IMR-90 (cell line): ENCODE data around the gene PIK3CB. TPM values are rescaled to one million over a fixed set of nuclear protein-coding genes. Genes with fewer than 3 reads are reported as not detected.
"Not testable (repeated sequence)": the region's sequence is repeated elsewhere in the genome, so short reads cannot be mapped to it uniquely, and the experiment has no call there.

Source experiments
- ATAC-seq: fragments of 200-7000 bp; cut with Tn5 transposase; 2 replicates; pipeline ENCODE4 v1.9.1; 2020; ENCODE audit warnings: low read depth, mild to moderate bottlenecking, moderate library complexity
- BruUV-seq: library from RNA; stranded (reverse); fragments of 400-500 nt; replicated peaks from 2 replicates; lab custom pipeline; 2021; lab: Mats Ljungman, UMichigan
- CTCF ChIA-PET: fragments of 300-600 bp; formaldehyde crosslinking; extraction: SDS; loops from one replicate; lab custom pipeline; 2021; ENCODE audit warnings: antibody characterized with exemption; lab: Yijun Ruan, JAX
- POLR2A ChIA-PET: fragments of 300-600 bp; sonication (Branson Sonifier 250); formaldehyde crosslinking; loops from one replicate; lab custom pipeline; 2022; ENCODE audit warnings: antibody characterized with exemption; ENCODE audit not compliant: unreplicated experiment; lab: Charles Lee
- DNase-seq: peaks from one replicate; pipeline ENCODE4 v3.0.0; 2013
- H2AFZ ChIP-seq: replicated peaks from 2 replicates; pipeline ENCODE3; 2013; ENCODE audit warnings: low read length, mild to moderate bottlenecking; ENCODE audit not compliant: poor library complexity
- H2AK5ac ChIP-seq: 2 replicates; pipeline ENCODE4 v1.6.1; 2013; ENCODE audit warnings: low read depth, low read length, inconsistent platforms
- H2AK9ac ChIP-seq: replicated peaks from 2 replicates; pipeline ENCODE3; 2013; ENCODE audit warnings: mild to moderate bottlenecking, low read depth, low read length, moderate library complexity; ENCODE audit not compliant: poor library complexity
- H2BK120ac ChIP-seq: 2 replicates; pipeline ENCODE4 v1.6.1; 2013; ENCODE audit warnings: low read depth, low read length, inconsistent platforms
- H2BK15ac ChIP-seq: 3 replicates; pipeline ENCODE4 v1.6.1; 2013; ENCODE audit warnings: low read depth, low read length, inconsistent platforms
- H2BK20ac ChIP-seq: 2 replicates; pipeline ENCODE4 v1.6.1; 2013; ENCODE audit warnings: low read depth, mild to moderate bottlenecking, inconsistent platforms, low read length, moderate library complexity
- H2BK5ac ChIP-seq: 2 replicates; pipeline ENCODE4 v1.6.1; 2013; ENCODE audit warnings: mild to moderate bottlenecking, low read depth, low read length, inconsistent platforms; ENCODE audit not compliant: poor library complexity, severe bottlenecking
- H3K14ac ChIP-seq: replicated peaks from 2 replicates; pipeline ENCODE4 v1.6.1; 2013; ENCODE audit warnings: low read depth, low read length, inconsistent platforms
- H3K18ac ChIP-seq: 2 replicates; pipeline ENCODE4 v1.6.1; 2013; ENCODE audit warnings: low read depth, low read length, control low read depth
- H3K23ac ChIP-seq: 2 replicates; pipeline ENCODE4 v1.6.1; 2013; ENCODE audit warnings: low read depth, low read length, inconsistent platforms
- H3K27ac ChIP-seq: 2 replicates; pipeline ENCODE4 v1.5.1; 2013; ENCODE audit warnings: mild to moderate bottlenecking, control low read depth, low read length; ENCODE audit not compliant: insufficient read depth
- H3K27me3 ChIP-seq: 2 replicates; pipeline ENCODE4 v1.6.1; 2013; ENCODE audit warnings: low read length; ENCODE audit not compliant: control insufficient read depth, insufficient read depth
- H3K36me3 ChIP-seq: 2 replicates; pipeline ENCODE4 v1.6.1; 2013; ENCODE audit warnings: low read length, mixed read lengths; ENCODE audit not compliant: control insufficient read depth, insufficient read depth
- H3K4ac ChIP-seq: 2 replicates; pipeline ENCODE4 v1.6.1; 2013; ENCODE audit warnings: low read depth, low read length, inconsistent platforms
- H3K4me1 ChIP-seq: 2 replicates; pipeline ENCODE4 v1.6.1; 2013; ENCODE audit warnings: low read length, mixed read lengths; ENCODE audit not compliant: control insufficient read depth, insufficient read depth
- H3K4me2 ChIP-seq: 2 replicates; pipeline ENCODE4 v1.6.1; 2013; ENCODE audit warnings: low read depth, mild to moderate bottlenecking, control low read depth, low read length, moderate library complexity
- H3K4me3 ChIP-seq: 2 replicates; pipeline ENCODE4 v1.5.1; 2013; ENCODE audit warnings: low read depth, mild to moderate bottlenecking, control low read depth, low read length, moderate library complexity; ENCODE audit not compliant: insufficient read depth
- H3K56ac ChIP-seq: 2 replicates; pipeline ENCODE4 v1.6.1; 2013; ENCODE audit warnings: low read length, inconsistent platforms; ENCODE audit not compliant: insufficient read depth; ENCODE audit errors: extremely low read depth
- H3K79me1 ChIP-seq, 2 experiments: 2 replicates each; pipeline ENCODE4 v1.6.1; 2013; ENCODE audit warnings: low read length in 2 of 2, inconsistent platforms in 1 of 2, low read depth in 1 of 2
- H3K9ac ChIP-seq: 2 replicates; pipeline ENCODE4 v1.6.1; 2013; ENCODE audit warnings: low read depth, low read length, control low read depth
- H3K9me1 ChIP-seq: 2 replicates; pipeline ENCODE4 v1.6.1; 2013; ENCODE audit warnings: low read length, inconsistent platforms; ENCODE audit not compliant: insufficient read depth
- H3K9me3 ChIP-seq: 2 replicates; pipeline ENCODE4 v1.6.1; 2013; ENCODE audit warnings: low read length; ENCODE audit not compliant: control insufficient read depth, insufficient read depth
- H4K20me1 ChIP-seq: 2 replicates; pipeline ENCODE4 v1.6.1; 2013; ENCODE audit warnings: low read length, inconsistent platforms; ENCODE audit not compliant: insufficient read depth
- H4K5ac ChIP-seq: 2 replicates; pipeline ENCODE4 v1.6.1; 2013; ENCODE audit warnings: mild to moderate bottlenecking, low read depth, low read length, control low read depth
- H4K8ac ChIP-seq, 2 experiments: 2 replicates each; pipeline ENCODE4 v1.6.1; 2013; ENCODE audit warnings: low read depth in 2 of 2, low read length in 2 of 2, control low read depth in 1 of 2, inconsistent platforms in 1 of 2
- H4K91ac ChIP-seq: 2 replicates; pipeline ENCODE4 v1.6.1; 2013; ENCODE audit warnings: low read depth, low read length, inconsistent platforms; ENCODE audit not compliant: insufficient read depth
- BHLHE40 ChIP-seq: fragments of 150-350 bp; IDR thresholded peaks from 2 replicates; pipeline ENCODE4 v1.6.1; 2016; ENCODE audit warnings: mild to moderate bottlenecking, low read depth, low read length
- FOS ChIP-seq: fragments of 150-350 bp; IDR thresholded peaks from 2 replicates; pipeline ENCODE4 v1.6.1; 2016; ENCODE audit warnings: low read depth, low read length
- MAZ ChIP-seq: IDR thresholded peaks from 2 replicates; pipeline ENCODE4 v1.6.1; 2012; ENCODE audit warnings: low read depth, mild to moderate bottlenecking, low read length, improper control_type of control experiment, moderate library complexity, borderline replicate concordance
- MXI1 ChIP-seq: IDR thresholded peaks from 2 replicates; pipeline ENCODE4 v1.6.1; 2012; ENCODE audit warnings: low read depth, mild to moderate bottlenecking, low read length, moderate library complexity, borderline replicate concordance
- NFE2L2 ChIP-seq: fragments of 150-350 bp; IDR thresholded peaks from 2 replicates; pipeline ENCODE4 v1.6.1; 2016; ENCODE audit warnings: low read depth, mild to moderate bottlenecking, low read length
- POLR2A ChIP-seq: IDR thresholded peaks from 2 replicates; pipeline ENCODE4 v1.6.1; 2012; ENCODE audit warnings: mild to moderate bottlenecking, low read depth, low read length
- RCOR1 ChIP-seq: IDR thresholded peaks from 2 replicates; pipeline ENCODE4 v1.6.1; 2012; ENCODE audit warnings: mild to moderate bottlenecking, low read length, improper control_type of control experiment; ENCODE audit not compliant: insufficient replicate concordance
- WGBS, 2 experiments: methylation state at CpG; one replicate each; pipeline versions ENCODE4 v1.1.5 to v1.1.7; 2013; ENCODE audit warnings: missing lambda C conversion rate in 2 of 2; ENCODE audit not compliant: insufficient read length in 1 of 2; ENCODE audit errors: extremely low coverage in 2 of 2; 5-methylcytosine and 5-hydroxymethylcytosine counted together
- dilution Hi-C: fragments of 300-500 bp; cut with HindIII; formaldehyde crosslinking; loops from one replicate; pipeline ENCODE4 v1.14.3; 2018; ENCODE audit warnings: low sequenced_read_pairs; ENCODE audit not compliant: unreplicated experiment
- in situ Hi-C: fragments of 300-500 bp; cut with MboI; formaldehyde crosslinking; loops from 3 replicates; pipeline ENCODE4 v1.14.3; 2019; ENCODE audit warnings: low sequenced_read_pairs, inconsistent platforms, mixed read lengths
- intact Hi-C: fragments of 100-400 bp; cut with micrococcal nuclease; formaldehyde crosslinking; loops from 2 replicates; pipeline ENCODE4 v1.10.0; 2022
- polyA plus RNA-seq, 3 experiments: library from polyadenylated mRNA; depleted of rRNA; stranded (reverse); fragments of >200 nt; gene quantifications; 2 replicates each; pipeline ENCODE4 v1.2.3, GENCODE V29; 2012; ENCODE audit warnings: low replicate concordance in 1 of 3
- total RNA-seq: library from RNA; depleted of rRNA; stranded (reverse); fragments of >200 nt; gene quantifications from 2 replicates; pipeline ENCODE4 v1.2.3, GENCODE V29; 2012
- TF ChIP-seq, protein P1 (sequence below): fragments of 150-350 bp; IDR thresholded peaks from 2 replicates; pipeline ENCODE4 v1.6.1; 2016; ENCODE audit warnings: low read depth, mild to moderate bottlenecking, low read length, moderate library complexity, borderline replicate concordance

The PIK3CB gene
- total and polyA plus RNA-seq, 2 of the 4 experiments (the other 2 are of a cell fraction): 6.3 to 6.8 TPM

DNA sequence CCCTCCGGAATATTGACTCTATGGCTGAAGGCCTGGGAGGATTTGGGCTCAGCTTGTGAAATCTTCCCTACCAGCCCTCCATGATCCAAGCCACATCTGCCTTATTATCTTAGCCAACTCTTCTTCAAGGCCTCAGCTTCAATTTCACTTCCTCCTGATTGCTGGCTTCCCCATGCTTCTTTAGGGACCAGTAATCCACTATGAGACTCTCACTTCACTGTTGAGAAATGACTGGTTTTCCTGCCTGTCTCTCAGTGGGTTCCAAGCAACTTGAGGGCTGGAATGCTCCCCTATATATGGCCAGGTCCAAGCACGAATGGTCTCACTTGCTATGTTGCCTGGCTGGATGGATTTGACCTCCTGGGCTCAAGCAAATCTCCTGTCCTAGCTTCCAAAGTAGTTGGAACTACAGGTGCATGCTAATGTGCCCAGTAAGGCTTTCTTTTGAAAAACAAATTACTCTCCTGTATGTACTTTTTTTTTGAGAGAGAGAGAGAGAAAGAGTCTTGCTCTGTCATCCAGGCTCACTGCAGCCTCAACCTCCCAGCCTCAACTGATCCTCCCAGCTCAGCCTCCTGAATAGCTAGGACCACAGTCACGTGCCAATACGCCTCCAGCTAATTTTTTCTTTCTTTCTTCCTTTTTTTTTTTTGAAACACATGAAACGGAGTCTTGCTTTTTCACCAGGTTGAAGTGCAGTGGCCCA, 7.9 kb upstream of the PIK3CB start:
- Histone ChIP-seq H3K36me3 (no peaks in the 10 kb centered on the region), H4K91ac (no peak overlapping the region), H2BK5ac (no peak overlapping the region), H3K4ac (no peak overlapping the region), H3K18ac (no peak overlapping the region), H3K4me1 (no peaks in the 10 kb centered on the region), H3K4me2 (no peak overlapping the region), H3K9me1 (no peaks in the 10 kb centered on the region), H3K9ac (no peak overlapping the region), H4K8ac (no peak overlapping the region), H3K79me1 (no peaks in the 10 kb centered on the region), H2AFZ (no peak overlapping the region), H4K20me1 (no peaks in the 10 kb centered on the region), H2AK5ac (no peak overlapping the region), H2AK9ac (no peak overlapping the region), H2BK120ac (no peak overlapping the region), H2BK20ac (no peak overlapping the region), H3K27me3 (no peaks in the 10 kb centered on the region), H4K5ac (no peak overlapping the region), H3K14ac (no peak overlapping the region), H2BK15ac (no peak overlapping the region), H3K56ac (no peak overlapping the region), H3K27ac (no peak overlapping the region), H3K23ac (no peak overlapping the region), H3K9me3 (no peaks in the 10 kb centered on the region), H3K4me3 (no peak overlapping the region)
- ChIA-PET POLR2A (no interaction called here), CTCF (no interaction called here)
- no peak for DNase-seq
- intact Hi-C loops: no loop called here
- in situ Hi-C loops: no loop called here
- no peak for ATAC-seq
- no peak for TF ChIP-seq BHLHE40
- no peak for TF ChIP-seq RCOR1
- TF ChIP-seq MXI1: no peak
- TF ChIP-seq FOS: no peak
- TF ChIP-seq MAZ: no peak
- TF ChIP-seq NFE2L2: no peak
- TF ChIP-seq, protein P1, sequence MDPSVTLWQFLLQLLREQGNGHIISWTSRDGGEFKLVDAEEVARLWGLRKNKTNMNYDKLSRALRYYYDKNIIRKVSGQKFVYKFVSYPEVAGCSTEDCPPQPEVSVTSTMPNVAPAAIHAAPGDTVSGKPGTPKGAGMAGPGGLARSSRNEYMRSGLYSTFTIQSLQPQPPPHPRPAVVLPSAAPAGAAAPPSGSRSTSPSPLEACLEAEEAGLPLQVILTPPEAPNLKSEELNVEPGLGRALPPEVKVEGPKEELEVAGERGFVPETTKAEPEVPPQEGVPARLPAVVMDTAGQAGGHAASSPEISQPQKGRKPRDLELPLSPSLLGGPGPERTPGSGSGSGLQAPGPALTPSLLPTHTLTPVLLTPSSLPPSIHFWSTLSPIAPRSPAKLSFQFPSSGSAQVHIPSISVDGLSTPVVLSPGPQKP: no peak
- no peak for TF ChIP-seq POLR2A
- WGBS, 2 experiments: 93% methylated on average over 2 of the region's 5 CpGs; no CpG with 5 or more reads in 1 of the 2 experiments
- dilution Hi-C loops: no loop called here
- BruUV-seq: no TSS peak

- ATAC-seq, BruUV-seq, H3K27ac ChIP-seq, H3K9ac ChIP-seq, H2BK5ac ChIP-seq, H3K9me1 ChIP-seq, H4K8ac ChIP-seq, H2BK120ac ChIP-seq, POLR2A ChIA-PET, H3K18ac ChIP-seq, H2BK20ac ChIP-seq, H3K4ac ChIP-seq, H3K4me3 ChIP-seq, CTCF ChIA-PET, H2AK5ac ChIP-seq, H4K5ac ChIP-seq, H2BK15ac ChIP-seq, dilution Hi-C loops, in situ Hi-C loops, H3K23ac ChIP-seq, H4K20me1 ChIP-seq, H3K4me2 ChIP-seq, H3K56ac ChIP-seq, H3K27me3 ChIP-seq, H2AFZ ChIP-seq, H3K4me1 ChIP-seq, H3K9me3 ChIP-seq, H3K14ac ChIP-seq, DNase-seq, H4K91ac ChIP-seq, H3K36me3 ChIP-seq, H2AK9ac ChIP-seq: not testable (repeated sequence)
- intact Hi-C loops: loop anchor here (10.0 kb wide), 2 partner anchors 144 to 244 kb away; partner anchors contain the start of gene CEP70
- 91% methylated on average over 4 of the region's 7 CpGs; no CpG with 5 or more reads in 1 of the 2 experiments for WGBS, 2 experiments
- peaks cover 8 to 13% of the 10 kb centered on the region in 2 experiments; a peak in 3 of 4 replicates for H3K79me1 ChIP-seq
Observed at GRCh38 chr3:138838385-138838784, 3.7 kb upstream of the PIK3CB start.
